HEK293T (cell line): ENCODE measurements around the gene FBXO10.
"Not testable (repeated sequence)": the region's sequence is repeated elsewhere in the genome, so short reads cannot be mapped to it uniquely, and the experiment has no call there.

Experiments
- ARNT ChIP-seq: fragments of 450-650 bp; IDR thresholded peaks from 2 replicates; pipeline ENCODE4 v1.6.1; 2017; ENCODE audit warnings: mild to moderate bottlenecking
- CTBP1 ChIP-seq: fragments of 450-650 bp; IDR thresholded peaks from 2 replicates; pipeline ENCODE4 v1.6.1; 2016; ENCODE audit warnings: borderline replicate concordance
- ELF4 ChIP-seq: fragments of 450-650 bp; IDR thresholded peaks from 2 replicates; pipeline ENCODE4 v1.6.1; 2017; ENCODE audit warnings: antibody characterized with exemption
- FOXK2 ChIP-seq: fragments of 450-650 bp; IDR thresholded peaks from 2 replicates; pipeline ENCODE4 v1.6.1; 2016; ENCODE audit warnings: mild to moderate bottlenecking
- FOXM1 ChIP-seq: fragments of 450-650 bp; IDR thresholded peaks from 2 replicates; pipeline ENCODE4 v1.6.1; 2017; ENCODE audit warnings: mild to moderate bottlenecking, borderline replicate concordance
- HDGF ChIP-seq: fragments of 450-650 bp; IDR thresholded peaks from 2 replicates; pipeline ENCODE4 v1.6.1; 2017; ENCODE audit warnings: antibody characterized with exemption, borderline replicate concordance
- L3MBTL2 ChIP-seq: fragments of 450-650 bp; conservative IDR thresholded peaks from 2 replicates; pipeline ENCODE4 v1.6.1; 2016; ENCODE audit warnings: mild to moderate bottlenecking
- LEF1 ChIP-seq: fragments of 450-650 bp; IDR thresholded peaks from 2 replicates; pipeline ENCODE4 v1.6.1; 2017; ENCODE audit warnings: mild to moderate bottlenecking, borderline replicate concordance
- SP1 ChIP-seq: fragments of 450-650 bp; IDR thresholded peaks from 2 replicates; pipeline ENCODE4 v1.6.1; 2017
- SUZ12 ChIP-seq: fragments of 450-650 bp; IDR thresholded peaks from 2 replicates; pipeline ENCODE4 v1.6.1; 2016; ENCODE audit warnings: mild to moderate bottlenecking
- ZNF384 ChIP-seq: fragments of 450-650 bp; IDR thresholded peaks from 2 replicates; pipeline ENCODE4 v1.6.1; 2016

GRCh38 chr9:37514415-37514814 lies 61.8 kb downstream of the FBXO10 start:
- TF ChIP-seq ZNF384, FOXM1, SUZ12, L3MBTL2, SP1, LEF1, ELF4, HDGF, FOXK2, ARNT, CTBP1: not testable (repeated sequence)
